ENCODE measurements around the gene ATF6.

The ATF6 gene

GRCh38 chr1:161945306-161946060, 179.4 kb downstream of the ATF6 start:
- no peak for DNase-seq

DNA sequence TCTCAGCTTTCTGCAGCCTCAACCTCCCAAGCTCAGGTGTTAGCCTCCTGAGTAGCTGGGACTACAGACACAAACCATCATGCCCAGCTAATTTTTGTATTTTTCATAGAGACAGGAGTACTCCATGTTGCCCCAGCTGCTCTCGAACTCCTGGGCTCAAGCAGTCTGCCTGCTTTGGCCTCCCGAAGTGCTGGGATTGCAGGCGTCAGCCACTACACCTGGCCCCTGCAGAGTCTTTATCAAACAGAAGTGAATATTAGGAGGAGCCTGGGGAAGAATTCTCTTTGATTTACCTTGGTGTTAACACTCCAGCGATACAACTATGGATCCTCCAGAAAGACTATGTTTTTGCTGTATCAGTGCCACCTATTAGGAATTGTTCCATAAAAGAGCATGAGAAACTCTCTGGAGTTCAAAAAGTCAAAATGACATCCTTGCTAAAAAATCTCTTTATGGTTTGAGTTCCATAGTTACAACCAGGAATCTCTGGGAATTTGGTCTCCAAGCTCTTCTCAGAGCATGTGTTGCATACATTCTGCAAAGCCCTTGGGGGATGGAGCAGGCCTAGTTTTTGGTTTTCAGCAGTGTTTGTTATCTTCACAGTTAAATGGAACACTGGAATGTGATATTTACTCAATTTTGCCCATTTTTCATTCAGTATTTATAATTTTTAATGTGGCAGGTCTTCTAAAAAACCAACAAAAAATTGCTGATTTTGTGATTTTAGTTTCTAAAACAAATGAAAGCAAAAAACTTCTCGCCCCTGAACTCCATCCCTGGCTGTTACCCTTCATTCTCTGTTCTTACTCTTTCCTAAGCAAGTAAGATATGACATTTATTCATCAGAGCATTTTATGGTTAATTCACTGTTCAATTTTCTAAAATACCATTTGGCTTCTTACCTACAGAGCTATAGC, 180.2 kb downstream of the ATF6 start:
- DNase-seq: no peak

DNA sequence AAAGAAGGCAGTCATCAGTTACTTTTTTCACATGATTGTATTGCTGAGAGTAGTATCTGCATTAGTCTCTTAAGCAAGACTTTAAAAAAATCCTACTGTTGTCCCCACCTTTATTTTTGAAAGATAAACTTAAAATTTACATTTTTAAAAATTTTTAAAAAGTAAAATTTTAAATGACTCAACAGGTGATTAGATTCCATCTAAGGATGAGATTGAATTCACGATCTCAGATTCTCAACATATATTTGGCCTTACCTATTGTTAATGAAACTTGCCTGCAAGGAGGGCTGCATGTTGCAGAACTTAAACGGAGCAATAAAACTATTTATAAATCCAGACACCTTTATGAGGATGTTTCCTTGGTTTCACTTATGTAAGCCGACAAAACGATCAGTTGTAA, 182.3 kb downstream of the ATF6 start:
- DNase-seq: no peak

- DNase-seq: no peak
Observed at GRCh38 chr1:161949548-161949947, 183.4 kb downstream of the ATF6 start.

- DNase-seq: no peak
Observed at GRCh38 chr1:161950377-161950776, 184.3 kb downstream of the ATF6 start.

- no peak for DNase-seq
Observed at GRCh38 chr1:161951646-161952045, 185.5 kb downstream of the ATF6 start.

- no peak for DNase-seq
Observed at GRCh38 chr1:161952607-161953172, 186.6 kb downstream of the ATF6 start.

GRCh38 chr1:161953256-161953920, 187.3 kb downstream of the ATF6 start:
- no peak for DNase-seq

- no peak for DNase-seq
Observed at GRCh38 chr1:161954050-161954449, 187.9 kb downstream of the ATF6 start.

GRCh38 chr1:161954466-161954865, 188.3 kb downstream of the ATF6 start:
- no peak for DNase-seq

- DNase-seq: no peak
Observed at GRCh38 chr1:161955606-161956005, 189.5 kb downstream of the ATF6 start.

DNA sequence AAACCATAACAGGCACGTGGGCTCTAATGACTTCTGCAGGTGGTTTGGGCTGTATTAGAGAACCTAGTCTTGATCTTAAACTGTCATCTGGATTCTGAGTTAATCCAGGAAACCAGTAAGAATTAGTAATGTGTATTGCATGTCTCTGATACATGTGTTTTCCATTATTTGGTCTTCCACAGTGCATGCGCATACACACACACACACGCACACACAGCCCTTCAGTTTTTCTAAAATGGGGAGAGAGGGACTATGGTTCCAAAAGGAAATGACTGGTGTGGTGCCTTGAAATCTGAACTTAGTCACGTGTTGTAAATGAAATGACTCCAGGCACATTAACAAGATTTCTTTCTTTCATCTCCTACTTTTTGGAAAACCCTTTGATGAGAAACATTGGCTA, 190.0 kb downstream of the ATF6 start:
- DNase-seq: peak; percentile 75

DNA sequence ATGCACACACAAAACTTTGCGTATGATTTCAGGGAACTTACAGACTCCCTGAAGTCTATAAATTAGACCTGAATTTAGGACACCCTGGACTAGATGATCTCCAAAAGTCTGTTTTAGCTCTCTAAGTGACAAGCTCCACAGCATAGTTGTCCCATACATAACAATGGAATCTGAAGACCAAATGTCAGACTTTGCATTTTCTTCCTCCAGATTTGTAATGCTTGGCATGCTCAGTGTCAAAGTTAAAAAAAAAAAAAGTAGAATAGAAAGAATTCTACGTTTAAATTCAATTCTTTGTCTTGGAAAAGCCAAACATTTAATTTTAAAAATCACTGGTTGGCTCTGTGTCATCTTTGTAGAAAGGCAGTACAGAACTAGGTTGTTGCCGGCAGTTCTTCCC, 190.8 kb downstream of the ATF6 start:
- no peak for DNase-seq

GRCh38 chr1:161958425-161958824, 192.3 kb downstream of the ATF6 start:
- DNase-seq: no peak

DNA sequence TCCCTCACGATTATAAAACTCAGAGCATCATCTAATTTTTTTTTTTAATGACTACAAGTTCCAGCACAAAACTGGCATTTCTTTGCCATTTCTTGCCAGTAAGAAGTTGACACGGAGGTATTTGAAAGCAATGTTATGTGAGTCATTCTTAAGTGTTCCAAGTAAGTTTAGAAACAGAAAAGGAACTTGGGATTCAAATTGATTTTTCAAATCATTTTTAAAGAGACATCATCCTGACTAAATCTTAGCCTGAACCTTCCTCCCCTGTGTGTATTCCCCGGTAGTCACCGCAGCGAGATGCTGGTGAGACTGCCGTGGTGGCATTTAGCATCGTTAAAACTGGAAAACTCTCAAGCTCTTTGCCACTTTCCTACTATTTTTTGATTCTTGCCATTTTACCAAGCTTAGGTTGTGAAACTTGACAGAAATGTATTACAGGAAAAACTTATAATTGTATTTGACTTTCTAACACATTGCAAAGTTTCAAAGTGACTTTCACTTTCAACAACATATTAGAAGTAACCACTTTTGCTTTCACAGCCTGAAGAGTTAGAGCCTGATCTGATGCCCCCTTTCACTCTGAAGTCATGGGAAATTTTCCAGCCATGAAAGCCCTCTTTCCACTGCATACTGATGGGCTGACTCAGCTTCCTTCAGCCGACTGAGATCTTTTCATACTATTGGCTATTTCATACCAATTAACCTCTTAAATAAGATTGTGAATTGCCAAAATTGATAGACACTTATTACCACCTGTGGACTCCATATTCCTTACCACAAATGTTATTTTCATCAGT, 196.2 kb downstream of the ATF6 start:
- DNase-seq: no peak

DNA sequence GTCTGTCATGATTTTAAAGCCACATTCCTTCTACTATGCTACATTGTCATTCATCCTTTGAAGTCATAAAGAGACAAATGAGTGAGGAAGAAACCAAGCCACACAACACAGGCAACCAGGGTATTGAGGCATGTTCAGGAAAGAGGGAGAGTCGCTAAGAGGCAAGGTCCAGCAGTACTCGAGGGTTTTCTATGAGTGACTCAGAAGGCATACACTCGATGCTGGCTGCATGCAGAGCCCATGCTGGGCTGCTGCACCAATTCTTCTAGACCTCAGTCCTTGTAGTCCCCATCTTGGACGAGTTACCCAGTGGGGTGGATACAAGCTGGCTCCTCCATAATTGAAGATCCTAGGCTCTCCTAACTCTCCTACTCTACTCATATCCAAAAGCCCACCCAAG, 199.9 kb downstream of the ATF6 start:
- DNase-seq: no peak

- peak; percentile 28 for DNase-seq
Observed at GRCh38 chr1:161970036-161970435, 203.9 kb downstream of the ATF6 start.

GRCh38 chr1:161970633-161971032, 204.5 kb downstream of the ATF6 start:
- no peak for DNase-seq

DNA sequence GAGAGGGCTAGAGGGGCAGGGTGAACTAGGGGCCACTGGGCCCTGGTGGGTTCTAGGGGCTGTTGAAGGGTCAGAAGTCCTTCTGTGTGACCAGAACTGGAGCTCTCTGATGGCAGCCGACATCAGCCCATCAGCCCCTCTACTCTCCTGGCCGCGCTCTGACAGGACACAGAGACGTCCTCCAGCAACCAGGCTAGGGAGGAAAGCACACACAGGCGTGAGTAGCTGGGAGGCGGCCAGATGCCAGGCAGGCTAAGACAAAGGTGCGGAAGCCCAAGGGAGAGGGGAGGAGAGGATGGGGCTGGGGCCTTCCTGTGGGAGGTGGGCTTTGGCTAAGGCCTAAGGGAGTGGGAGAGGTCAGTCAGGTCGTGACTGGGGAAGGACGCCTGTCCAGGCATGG, 206.7 kb downstream of the ATF6 start:
- no peak for DNase-seq

DNA sequence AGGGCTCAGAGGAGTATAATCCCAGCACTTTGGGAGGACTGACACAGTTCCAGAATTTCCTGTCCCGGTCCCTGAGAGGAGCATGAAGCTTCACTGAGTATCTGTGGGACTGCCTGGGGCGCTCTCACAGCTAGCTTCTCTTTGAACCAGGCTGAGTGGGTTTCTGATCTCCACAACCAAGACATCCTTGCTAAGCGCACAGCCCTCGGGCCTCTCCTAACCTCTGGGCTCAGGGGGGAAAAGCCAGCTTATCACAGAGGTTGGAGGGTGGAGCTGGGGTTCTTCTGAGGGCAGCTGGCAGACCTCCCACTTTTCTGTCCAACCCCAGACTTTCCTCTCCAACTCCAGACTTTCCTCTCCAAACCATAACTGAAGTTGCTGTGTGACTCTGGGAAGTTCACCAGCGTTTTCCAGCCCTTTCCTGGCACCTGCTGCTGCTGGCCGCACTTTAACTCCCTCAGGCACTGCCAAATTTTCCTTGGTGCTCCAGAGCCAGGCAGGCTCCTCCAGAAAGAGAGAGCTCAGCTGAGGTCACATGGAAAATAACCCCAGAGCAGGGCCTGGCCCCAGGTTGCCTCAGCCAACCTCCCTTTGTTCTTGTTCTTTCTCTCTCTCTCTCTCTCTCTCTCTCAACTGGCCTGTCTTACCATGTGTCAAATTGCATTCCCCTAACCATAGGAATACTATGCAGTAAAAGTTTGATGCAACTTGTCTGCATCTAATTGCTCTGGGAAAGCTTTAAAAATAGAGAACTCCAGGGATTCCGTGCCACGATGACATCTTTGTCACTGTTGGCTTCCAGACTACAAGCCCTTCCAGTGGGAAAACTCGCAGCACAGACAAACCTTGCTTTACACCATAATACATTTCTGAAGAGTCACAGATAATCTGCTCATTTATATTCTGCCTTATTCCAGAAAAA, 208.1 kb downstream of the ATF6 start:
- peak; percentile 73 for DNase-seq
